NOMO-1 treated with dmso at 0.1 percent for 144 hours (cell line): Measurements from ENCODE around the gene NUTM2E.
"Not testable (repeated sequence)": the region's sequence is repeated elsewhere in the genome, so short reads cannot be mapped to it uniquely, and the experiment has no call there.

Source experiments
- DNase-seq: peaks from one replicate; lab custom pipeline; 2025; ENCODE audit not compliant: unreplicated experiment; lab: John Stamatoyannopoulos, UW

The NUTM2E gene, protein sequence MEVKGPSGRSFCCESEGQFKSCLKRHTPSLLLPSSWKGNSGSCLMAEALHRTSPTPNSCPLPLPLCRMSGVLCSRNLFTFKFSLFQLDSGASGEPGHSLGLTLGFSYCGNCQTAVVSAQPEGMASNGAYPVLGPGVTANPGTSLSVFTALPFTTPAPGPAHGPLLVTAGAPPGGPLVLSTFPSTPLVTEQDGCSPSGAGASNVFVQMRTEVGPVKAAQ (N-terminal part only)

GRCh38 chr10:79826496-79827215, at the start of gene NUTM2E:
Gene NUTM2E, plus strand, starts transcription at chr10:79826739. Its CDS starts 15,002 bp downstream, at chr10:79841741.
- peak; percentile 35 for DNase-seq

DNA sequence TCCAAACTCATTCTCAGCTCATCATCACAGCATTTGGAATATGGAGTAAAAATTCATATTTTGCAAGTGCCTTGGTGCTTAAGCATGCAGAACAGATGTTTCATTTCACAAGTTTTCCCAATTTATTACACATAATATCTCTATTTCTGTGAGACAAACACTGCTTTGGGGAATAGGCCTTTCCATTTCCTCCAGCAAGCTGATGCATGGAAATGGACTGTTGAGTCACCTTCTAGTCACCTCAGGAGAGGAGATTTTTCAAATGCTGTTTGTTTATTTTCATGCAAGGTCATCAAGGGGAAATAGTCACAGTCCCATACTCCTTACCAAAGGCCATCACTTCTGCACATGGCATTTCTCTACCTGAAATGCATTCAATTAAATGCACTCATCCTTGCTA, 48.5 kb upstream of the NUTM2E start:
- DNase-seq: not testable (repeated sequence)

DNA sequence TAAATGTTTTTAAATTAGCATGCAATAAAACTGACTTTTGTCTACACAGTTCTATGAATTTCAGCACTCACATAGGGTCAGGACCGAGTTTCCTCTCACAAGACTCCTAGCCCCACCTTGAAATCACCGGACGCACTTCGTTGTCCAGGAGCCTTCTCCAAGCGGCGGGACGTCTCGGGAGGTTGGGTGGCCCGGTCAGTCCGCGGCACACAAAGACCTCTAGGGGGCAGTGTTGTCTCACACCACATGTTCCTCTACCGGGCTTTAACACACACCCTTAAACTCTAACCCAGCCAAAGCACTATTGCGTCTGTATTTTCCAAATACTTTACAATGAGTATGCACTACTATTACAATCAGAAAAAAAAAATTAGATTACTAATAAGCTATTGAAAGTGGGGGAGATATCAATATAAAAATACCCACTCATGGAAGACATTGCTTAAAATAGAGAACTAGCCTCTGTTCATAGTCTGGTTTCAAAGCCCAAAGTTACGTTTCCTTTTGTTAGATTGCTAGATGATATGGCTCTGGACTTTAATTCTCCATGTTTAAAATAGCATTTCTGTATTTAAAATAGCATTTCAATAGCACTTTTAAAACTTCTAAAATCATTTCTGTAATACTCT, 47.1 kb upstream of the NUTM2E start:
- not testable (repeated sequence) for DNase-seq

DNA sequence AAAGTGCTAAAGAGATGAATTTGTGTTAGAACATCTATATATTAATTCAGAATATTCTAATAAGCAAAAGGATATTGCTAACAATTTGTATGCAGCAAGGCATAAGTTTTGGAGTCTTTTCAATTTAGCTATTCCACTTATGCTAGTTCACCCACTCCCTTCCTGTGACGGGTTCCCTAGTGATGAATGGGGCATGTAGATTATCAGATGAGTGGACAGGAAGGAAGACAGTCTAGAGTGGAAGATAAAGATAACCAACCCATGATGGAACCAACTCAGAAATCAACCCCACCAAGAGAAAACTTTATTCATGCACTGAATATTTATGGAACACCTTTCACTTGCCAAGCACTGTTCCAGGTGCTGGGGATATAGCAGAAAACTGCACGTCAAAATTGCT, 46.5 kb upstream of the NUTM2E start:
- DNase-seq: not testable (repeated sequence)

GRCh38 chr10:79781584-79781983, 45.0 kb upstream of the NUTM2E start:
- DNase-seq: not testable (repeated sequence)

DNA sequence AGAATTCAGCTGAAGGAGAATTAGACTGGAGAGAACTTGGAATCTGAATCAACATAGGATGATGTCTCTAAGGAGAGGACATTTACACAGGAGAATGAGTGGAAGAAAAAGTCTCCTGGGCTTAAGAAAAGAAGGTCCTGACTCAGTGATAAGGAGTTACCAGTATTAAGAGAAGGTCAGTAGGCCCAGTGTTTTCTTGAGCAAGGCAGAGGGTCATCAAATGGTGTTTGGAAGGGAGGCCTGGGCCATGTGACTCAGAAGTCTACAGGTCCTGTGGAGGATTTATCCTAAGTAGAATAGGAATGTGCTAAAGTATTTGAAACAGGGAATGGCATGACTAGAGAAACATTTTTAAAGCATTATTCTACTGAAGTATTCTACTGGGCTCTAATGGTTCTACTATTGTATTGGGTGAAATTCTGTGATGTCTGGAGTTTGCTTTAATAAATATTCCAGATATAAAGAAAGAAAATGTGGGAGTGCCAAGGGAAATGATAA, 39.0 kb upstream of the NUTM2E start:
- not testable (repeated sequence) for DNase-seq

- DNase-seq: not testable (repeated sequence)
Measured at GRCh38 chr10:79789351-79789750, 37.2 kb upstream of the NUTM2E start.

DNA sequence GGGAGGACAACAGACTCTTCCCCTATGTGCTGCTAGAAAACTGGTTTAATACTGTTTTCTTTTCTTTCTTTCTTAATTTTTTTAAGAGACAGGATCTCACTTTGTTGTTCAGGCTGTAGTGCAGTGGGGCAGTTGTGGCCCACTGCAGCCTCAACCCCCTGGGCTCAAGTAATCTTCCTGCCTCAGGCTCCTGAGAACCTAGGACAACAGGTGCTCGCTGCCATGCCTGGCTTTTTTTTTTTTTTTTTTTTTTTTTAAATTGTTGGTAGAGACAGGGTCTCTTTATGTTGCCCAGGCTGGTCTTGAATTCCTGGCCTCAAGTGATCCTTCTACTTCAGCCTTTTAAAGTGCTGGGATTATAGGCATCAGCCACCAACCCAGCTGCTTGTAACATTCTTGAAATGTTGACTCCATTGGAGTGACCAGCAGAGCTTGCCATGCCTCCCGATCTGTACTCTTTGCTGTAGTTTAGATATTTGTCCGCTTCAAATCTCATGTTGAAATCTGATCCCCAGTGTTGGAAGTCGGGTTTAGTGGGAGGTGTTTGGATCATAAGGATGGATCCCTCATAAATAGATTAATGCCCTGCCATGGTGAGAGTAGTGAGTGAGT, 34.5 kb upstream of the NUTM2E start:
- not testable (repeated sequence) for DNase-seq

- not testable (repeated sequence) for DNase-seq
Measured at GRCh38 chr10:79799337-79799736, 27.2 kb upstream of the NUTM2E start.

DNA sequence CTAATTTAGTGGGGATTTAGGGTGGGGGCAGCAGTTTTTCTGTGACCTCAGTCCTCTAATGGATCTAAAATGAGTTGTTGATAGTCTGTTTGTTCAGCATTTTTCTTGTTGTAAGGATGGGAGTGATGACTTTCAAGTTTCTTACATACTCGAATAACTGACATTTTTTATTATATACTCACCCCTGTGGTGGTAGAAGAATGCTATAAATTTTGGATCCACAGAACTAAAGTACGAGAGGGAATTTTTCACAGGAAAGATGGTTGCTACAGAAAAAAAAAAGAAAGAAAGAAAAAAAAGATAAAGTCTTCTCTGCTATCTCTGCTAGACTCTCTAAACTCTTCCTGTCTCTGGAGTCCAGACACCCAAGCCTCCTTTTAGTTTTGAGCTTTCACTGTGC, 20.7 kb upstream of the NUTM2E start:
- DNase-seq: not testable (repeated sequence)

DNA sequence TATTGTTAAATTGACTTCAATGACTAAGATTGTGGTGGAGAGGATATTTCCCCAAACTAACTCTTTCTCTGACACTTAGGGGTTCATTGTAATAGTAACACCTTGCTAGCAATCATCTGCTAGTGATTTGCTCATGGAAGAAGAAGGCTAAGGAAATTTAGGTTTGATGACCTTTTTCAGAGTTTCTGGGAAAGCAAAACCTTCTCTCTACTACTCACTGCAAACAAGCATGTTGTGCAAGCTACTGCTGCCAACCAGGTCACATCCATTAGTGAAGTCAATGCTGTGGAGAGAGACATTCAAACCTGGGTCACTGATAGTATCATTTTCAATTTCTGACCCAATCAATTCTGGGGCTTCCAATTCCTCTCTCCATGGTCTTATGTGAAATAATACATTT, 14.6 kb upstream of the NUTM2E start:
- not testable (repeated sequence) for DNase-seq

GRCh38 chr10:79816290-79816689, 10.2 kb upstream of the NUTM2E start:
- DNase-seq: not testable (repeated sequence)

- DNase-seq: not testable (repeated sequence)
Measured at GRCh38 chr10:79823387-79823786, 3.2 kb upstream of the NUTM2E start.

DNA sequence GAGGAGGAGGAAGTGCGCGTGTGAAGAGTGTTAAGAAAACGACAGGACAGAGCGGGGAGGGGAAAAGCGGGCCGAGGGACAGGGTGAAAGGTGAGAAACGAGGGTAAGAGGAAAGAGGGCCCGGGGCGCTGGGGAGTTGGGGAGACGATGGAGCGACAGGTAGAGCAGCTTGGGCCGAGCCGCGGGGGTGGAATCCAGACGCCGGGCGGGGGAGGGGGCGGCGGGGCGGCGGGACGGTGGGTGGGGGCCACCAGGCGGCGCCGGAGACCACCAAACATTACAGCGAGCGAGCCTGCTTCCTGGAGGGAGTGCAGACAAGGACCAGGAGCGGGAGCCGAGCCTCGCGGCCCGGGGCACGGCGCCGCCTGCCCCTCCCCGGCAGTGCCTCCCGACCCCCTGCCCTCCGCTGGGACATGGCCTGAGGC, 940 bp upstream of the NUTM2E start:
- DNase-seq: not testable (repeated sequence)

- DNase-seq: not testable (repeated sequence)
Measured at GRCh38 chr10:79826131-79826495, 426 bp upstream of the NUTM2E start.

- DNase-seq: not testable (repeated sequence)
Measured at GRCh38 chr10:79833833-79834232, 7.3 kb downstream of the NUTM2E start.

GRCh38 chr10:79835891-79836290, 9.4 kb downstream of the NUTM2E start:
- not testable (repeated sequence) for DNase-seq

DNA sequence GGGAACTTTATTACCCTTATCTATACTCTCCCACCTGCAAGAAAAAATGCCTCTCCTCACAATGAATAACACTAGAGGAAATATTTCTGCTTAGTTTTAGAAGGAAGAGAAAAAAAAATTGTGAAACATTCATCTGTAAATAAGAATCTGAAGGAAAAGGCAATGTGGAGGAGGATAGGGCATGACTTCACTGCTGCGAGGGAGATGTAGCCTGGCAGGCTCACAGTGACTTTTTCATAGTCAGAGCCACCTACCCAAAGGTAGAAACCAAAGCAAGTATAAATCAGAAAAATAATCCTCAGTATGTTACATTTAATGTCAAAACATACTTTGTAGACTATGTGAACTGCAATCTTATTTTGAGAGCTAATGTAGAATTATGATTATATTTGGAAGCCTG, 10.4 kb downstream of the NUTM2E start:
- DNase-seq: not testable (repeated sequence)

- DNase-seq: not testable (repeated sequence)
Measured at GRCh38 chr10:79838441-79838840, 11.9 kb downstream of the NUTM2E start.

- not testable (repeated sequence) for DNase-seq
Measured at GRCh38 chr10:79853191-79853854, 26.8 kb downstream of the NUTM2E start.

DNA sequence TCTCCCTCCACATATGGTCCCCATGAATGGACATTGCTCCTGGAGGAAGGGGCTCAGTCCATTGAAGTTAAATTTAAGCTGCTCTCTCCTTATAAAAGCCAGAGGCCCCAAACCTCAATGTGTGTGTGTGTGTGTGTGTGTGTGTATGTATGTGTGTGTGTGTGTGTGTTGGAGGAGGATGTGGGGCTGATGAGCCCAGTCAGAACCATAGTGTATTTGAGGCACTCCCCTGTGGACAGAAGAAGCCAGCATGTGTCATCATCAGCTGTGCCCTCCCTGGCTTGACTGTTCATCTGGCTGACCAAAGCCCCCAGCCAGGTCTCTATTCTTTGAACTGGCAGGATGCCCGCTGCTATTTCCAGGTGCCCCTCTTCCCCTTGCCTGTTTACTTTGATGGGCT, 35.7 kb downstream of the NUTM2E start:
- not testable (repeated sequence) for DNase-seq
